Ovary (tissue), 9 donors: ENCODE measurements around the gene ZBTB1. TPM values are rescaled to one million over a fixed set of nuclear protein-coding genes. Genes with fewer than 3 reads are reported as not detected.

Source experiments
- DNase-seq, 5 donors: peaks; one replicate each; pipeline ENCODE4 v3.0.0-alpha.2; 2019 to 2020
- H3K27ac ChIP-seq, 2 donors: fragments of 200-600 bp; one replicate each; pipeline versions ENCODE4 v1.5.1 to v1.8.0; 2019 to 2022
- H3K27me3 ChIP-seq: fragments of 200-600 bp; one replicate; pipeline ENCODE4 v1.8.0; 2022
- H3K36me3 ChIP-seq: fragments of 200-600 bp; sonication (generic); one replicate; pipeline ENCODE4 v1.5.1; 2019
- H3K4me1 ChIP-seq: one replicate; pipeline ENCODE4 v1.8.1; 2013; ENCODE audit warnings: mild to moderate bottlenecking, moderate library complexity; ENCODE audit not compliant: insufficient read depth
- H3K4me3 ChIP-seq: fragments of 200-600 bp; sonication (generic); one replicate; pipeline ENCODE4 v1.5.1; 2017
- H3K9me3 ChIP-seq, 2 donors: fragments of 200-600 bp in 1 of 2; sonication (generic) in 1 of 2; one replicate each; pipeline versions ENCODE4 v1.5.1 to v1.8.1; 2013 to 2019; ENCODE audit warnings: mild to moderate bottlenecking in 1 of 2, moderate library complexity in 1 of 2
- EP300 ChIP-seq: sonication (generic); formaldehyde crosslinking; IDR thresholded peaks from one replicate; pipeline ENCODE4 v1.6.1; 2017; ENCODE audit warnings: antibody characterized with exemption
- POLR2A ChIP-seq: fragments of 450-650 bp; IDR thresholded peaks from one replicate; pipeline ENCODE4 v1.6.1; 2017; ENCODE audit warnings: antibody characterized with exemption, mild to moderate bottlenecking, moderate library complexity
- WGBS, 3 donors: extraction: QIAGEN DNeasy Blood & Tissue Kit in 1 of 3; methylation state at CpG; one replicate each; pipeline versions ENCODE4 v1.1.5 to v1.1.7; 2013 to 2017; 5-methylcytosine and 5-hydroxymethylcytosine counted together
- intact Hi-C, 4 donors: fragments of 100-400 bp; cut with DNase I; formaldehyde crosslinking; loops; one replicate each; pipeline versions ENCODE4 v1.11.0 to v1.15.1; 2022 to 2023
- polyA plus RNA-seq, 2 donors: library from polyadenylated mRNA; stranded (reverse); fragments of 200-250 nt in 1 of 2; fragments of 350-450 nt in 1 of 2; fragmentation: Illumina TruSeq in 1 of 2; extraction: RNeasy Lipid Tissue Mini Kit (QIAGEN cat#74804) in 1 of 2; gene quantifications; one replicate each; pipeline ENCODE4 v1.2.3, GENCODE V29; 2013 to 2014
- total RNA-seq, 7 donors: library from RNA; depleted of rRNA in 2 of 7; stranded (reverse); fragments of >200 nt in 2 of 7; fragmentation: NEBNext Ultra II Directional in 3 of 7; extraction: Animal tissue kit (Norgen Biotek cat#: 25700) in 3 of 7; gene quantifications; one replicate each; pipeline versions ENCODE4 v1.1.0 to v1.2.4, GENCODE V29; 2016 to 2023
- TF ChIP-seq, protein P1 (sequence below), 3 donors: fragments of 450-650 bp in 2 of 3; fragments of 200-600 bp in 1 of 3; IDR thresholded peaks; one replicate each; pipeline versions ENCODE4 v1.5.1 to v1.8.0; 2016 to 2022; ENCODE audit warnings: antibody characterized with exemption in 3 of 3, mild to moderate bottlenecking in 1 of 3
- donor health status: DM: no; HTN: no; CAD: no; lungs with moderate emphysema.
- donor health status: DM: no; HTN: no; CAD: no.
- donor health status: Bipolar disorder and iron deficiency.
- donor health status: DM: yes; HTN: yes; CAD: no.
- donor health status: DM: no; HTN: no; CAD: no.
- donor health status: DM: yes; HTN: yes; CAD: no.

Gene ZBTB1
- total and polyA plus RNA-seq, 9 donors, result 13.0 to 35.8 (median 33.7) TPM

- H3K27me3 ChIP-seq, result no peaks in the 10 kb centered on the region
- no peak overlapping the region for H3K27ac ChIP-seq
- intact Hi-C loops, result loop anchor here in 1 of 4 donors (10.0 kb wide), 1 partner anchor 129 kb away; no protein-coding TSS in a partner anchor
- DNase-seq, result no peak
- H3K36me3 ChIP-seq, result no peaks in the 10 kb centered on the region
- TF ChIP-seq POLR2A (no peak), EP300 (no peak)
- TF ChIP-seq, protein P1, sequence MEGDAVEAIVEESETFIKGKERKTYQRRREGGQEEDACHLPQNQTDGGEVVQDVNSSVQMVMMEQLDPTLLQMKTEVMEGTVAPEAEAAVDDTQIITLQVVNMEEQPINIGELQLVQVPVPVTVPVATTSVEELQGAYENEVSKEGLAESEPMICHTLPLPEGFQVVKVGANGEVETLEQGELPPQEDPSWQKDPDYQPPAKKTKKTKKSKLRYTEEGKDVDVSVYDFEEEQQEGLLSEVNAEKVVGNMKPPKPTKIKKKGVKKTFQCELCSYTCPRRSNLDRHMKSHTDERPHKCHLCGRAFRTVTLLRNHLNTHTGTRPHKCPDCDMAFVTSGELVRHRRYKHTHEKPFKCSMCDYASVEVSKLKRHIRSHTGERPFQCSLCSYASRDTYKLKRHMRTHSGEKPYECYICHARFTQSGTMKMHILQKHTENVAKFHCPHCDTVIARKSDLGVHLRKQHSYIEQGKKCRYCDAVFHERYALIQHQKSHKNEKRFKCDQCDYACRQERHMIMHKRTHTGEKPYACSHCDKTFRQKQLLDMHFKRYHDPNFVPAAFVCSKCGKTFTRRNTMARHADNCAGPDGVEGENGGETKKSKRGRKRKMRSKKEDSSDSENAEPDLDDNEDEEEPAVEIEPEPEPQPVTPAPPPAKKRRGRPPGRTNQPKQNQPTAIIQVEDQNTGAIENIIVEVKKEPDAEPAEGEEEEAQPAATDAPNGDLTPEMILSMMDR (IDR thresholded peaks at IDR 0.05), result no peak
- no peaks in the 10 kb centered on the region for H3K9me3 ChIP-seq
- 71 to 78% (median 78%) methylated on average over 2 of the region's 2 CpGs for WGBS, 3 donors
- no peaks in the 10 kb centered on the region for H3K4me1 ChIP-seq
- no peak overlapping the region for H3K4me3 ChIP-seq
Measured at GRCh38 chr14:64474041-64474440, 30.5 kb upstream of the ZBTB1 start.

GRCh38 chr14:64474698-64475097, 29.9 kb upstream of the ZBTB1 start:
- Histone ChIP-seq H3K27me3 (no peaks in the 10 kb centered on the region), H3K4me3 (no peak overlapping the region), H3K36me3 (no peaks in the 10 kb centered on the region), H3K4me1 (no peaks in the 10 kb centered on the region), H3K9me3 (no peaks in the 10 kb centered on the region), H3K27ac (no peak overlapping the region)
- TF ChIP-seq EP300, result no peak
- no peak for TF ChIP-seq POLR2A
- TF ChIP-seq, protein P1 (IDR thresholded peaks at IDR 0.05), result no peak
- DNase-seq, result no peak
- WGBS, 3 donors, result 63 to 90% (median 84%) methylated on average over 4 of the region's 4 CpGs
- intact Hi-C loops, result loop anchor here in 1 of 4 donors (5.0 to 10.0 kb wide), 2 partner anchors 42 to 130 kb away; no protein-coding TSS in a partner anchor

DNA sequence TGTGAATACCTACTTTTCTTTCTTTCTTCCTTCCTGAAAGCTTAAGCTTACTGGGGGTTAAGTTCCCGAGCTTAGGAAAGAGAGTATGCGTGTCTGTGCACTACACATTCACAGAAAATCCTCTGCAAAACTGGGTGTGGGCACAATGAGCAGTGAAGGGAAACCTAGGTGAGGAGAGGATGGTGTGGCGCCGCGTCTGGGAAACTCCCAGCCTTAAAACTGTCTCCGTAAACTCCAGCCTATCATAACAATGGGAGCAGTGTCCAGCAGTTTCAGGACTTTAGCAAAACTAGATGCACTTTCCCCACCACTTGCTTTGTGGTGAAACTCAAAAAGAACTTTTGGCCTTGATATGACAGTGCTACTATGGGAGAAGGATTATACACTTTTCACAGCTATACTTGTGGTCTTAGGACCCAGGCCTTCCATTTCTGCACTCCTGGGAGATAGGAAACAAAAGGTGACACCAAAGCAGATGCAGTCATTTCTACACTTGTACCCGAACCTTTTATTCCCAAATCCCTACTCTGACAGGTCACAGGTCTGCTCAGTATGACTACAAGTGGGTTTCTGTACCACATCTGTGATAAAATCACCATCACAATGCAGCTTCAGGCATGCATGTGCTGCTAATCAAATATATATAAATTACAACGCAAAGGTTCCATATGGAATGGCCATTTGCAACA, 28.8 kb upstream of the ZBTB1 start:
- H3K27me3 ChIP-seq, result no peaks in the 10 kb centered on the region
- DNase-seq, result no peak
- no peak overlapping the region for H3K4me3 ChIP-seq
- H3K27ac ChIP-seq, result no peak overlapping the region
- intact Hi-C loops, result loop anchor here in 1 of 4 donors (5.0 to 10.0 kb wide), 2 partner anchors 43 to 131 kb away; no protein-coding TSS in a partner anchor
- WGBS, 3 donors, result 88 to 93% (median 92%) methylated on average over 8 of the region's 8 CpGs
- TF ChIP-seq, protein P1 (IDR thresholded peaks at IDR 0.05), result no peak
- no peak for TF ChIP-seq EP300
- no peak for TF ChIP-seq POLR2A
- H3K36me3 ChIP-seq, result no peaks in the 10 kb centered on the region
- H3K9me3 ChIP-seq, result no peaks in the 10 kb centered on the region
- H3K4me1 ChIP-seq, result no peaks in the 10 kb centered on the region

- no peak for DNase-seq
- Histone ChIP-seq H3K27ac (no peak overlapping the region), H3K9me3 (no peaks in the 10 kb centered on the region), H3K4me1 (no peaks in the 10 kb centered on the region), H3K36me3 (no peaks in the 10 kb centered on the region), H3K27me3 (no peaks in the 10 kb centered on the region), H3K4me3 (no peak overlapping the region)
- 91 to 93% (median 93%) methylated on average over 8 of the region's 8 CpGs for WGBS, 3 donors
- intact Hi-C loops, result loop anchor here in 1 of 4 donors (5.0 to 10.0 kb wide), 2 partner anchors 44 to 132 kb away; no protein-coding TSS in a partner anchor
- TF ChIP-seq POLR2A, result no peak
- TF ChIP-seq, protein P1 (IDR thresholded peaks at IDR 0.05), result no peak
- TF ChIP-seq EP300, result no peak
Measured at GRCh38 chr14:64476438-64476837, 28.1 kb upstream of the ZBTB1 start.
